Measurements from ENCODE around the gene USP5.
"Not testable (repeated sequence)": the region's sequence is repeated elsewhere in the genome, so short reads cannot be mapped to it uniquely, and the experiment has no call there.

Gene USP5

GRCh38 chr12:6858799-6859198 is 6.8 kb downstream of the USP5 start:
- TF ChIP-seq, protein P1, sequence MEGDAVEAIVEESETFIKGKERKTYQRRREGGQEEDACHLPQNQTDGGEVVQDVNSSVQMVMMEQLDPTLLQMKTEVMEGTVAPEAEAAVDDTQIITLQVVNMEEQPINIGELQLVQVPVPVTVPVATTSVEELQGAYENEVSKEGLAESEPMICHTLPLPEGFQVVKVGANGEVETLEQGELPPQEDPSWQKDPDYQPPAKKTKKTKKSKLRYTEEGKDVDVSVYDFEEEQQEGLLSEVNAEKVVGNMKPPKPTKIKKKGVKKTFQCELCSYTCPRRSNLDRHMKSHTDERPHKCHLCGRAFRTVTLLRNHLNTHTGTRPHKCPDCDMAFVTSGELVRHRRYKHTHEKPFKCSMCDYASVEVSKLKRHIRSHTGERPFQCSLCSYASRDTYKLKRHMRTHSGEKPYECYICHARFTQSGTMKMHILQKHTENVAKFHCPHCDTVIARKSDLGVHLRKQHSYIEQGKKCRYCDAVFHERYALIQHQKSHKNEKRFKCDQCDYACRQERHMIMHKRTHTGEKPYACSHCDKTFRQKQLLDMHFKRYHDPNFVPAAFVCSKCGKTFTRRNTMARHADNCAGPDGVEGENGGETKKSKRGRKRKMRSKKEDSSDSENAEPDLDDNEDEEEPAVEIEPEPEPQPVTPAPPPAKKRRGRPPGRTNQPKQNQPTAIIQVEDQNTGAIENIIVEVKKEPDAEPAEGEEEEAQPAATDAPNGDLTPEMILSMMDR (IDR thresholded peaks at IDR 0.05; ENCODE audit: insufficient read depth, low read depth, low read length, missing control alignments): no peak
- DNase-seq (ENCODE audit: low read depth): no peak
- no peak overlapping the region for H3K4me3 ChIP-seq (ENCODE audit: low read depth, low read length)

- no peak overlapping the region for H3K4me3 ChIP-seq (ENCODE audit: low read depth, low read length)
- no peak for DNase-seq (ENCODE audit: low read depth)
- TF ChIP-seq, protein P1 (IDR thresholded peaks at IDR 0.05; ENCODE audit: insufficient read depth, low read depth, low read length, missing control alignments): no peak
Measured at GRCh38 chr12:6860116-6860515, 8.2 kb downstream of the USP5 start.

- TF ChIP-seq, protein P1 (IDR thresholded peaks at IDR 0.05; ENCODE audit: insufficient read depth, low read depth, low read length, missing control alignments): no peak
Measured at GRCh38 chr12:6860942-6861341, 9.0 kb downstream of the USP5 start.

GRCh38 chr12:6861391-6861790 is 9.4 kb downstream of the USP5 start:
- TF ChIP-seq, protein P1 (IDR thresholded peaks at IDR 0.05; ENCODE audit: insufficient read depth, low read depth, low read length, missing control alignments): no peak
- no peak for DNase-seq (ENCODE audit: low read depth)
- H3K4me3 ChIP-seq (ENCODE audit: low read depth, low read length): no peak overlapping the region

More at GRCh38 chr12:6860942-6861341, 9.0 kb downstream of the USP5 start:
- no peak overlapping the region for H3K4me3 ChIP-seq (ENCODE audit: low read depth, low read length)
- no peak for DNase-seq (ENCODE audit: low read depth)

GRCh38 chr12:6863033-6863432 is 11.1 kb downstream of the USP5 start:
- TF ChIP-seq, protein P1 (IDR thresholded peaks at IDR 0.05; ENCODE audit: insufficient read depth, low read depth, low read length, missing control alignments): no peak
- DNase-seq (ENCODE audit: low read depth): no peak
- no peak overlapping the region for H3K4me3 ChIP-seq (ENCODE audit: low read depth, low read length)

DNA sequence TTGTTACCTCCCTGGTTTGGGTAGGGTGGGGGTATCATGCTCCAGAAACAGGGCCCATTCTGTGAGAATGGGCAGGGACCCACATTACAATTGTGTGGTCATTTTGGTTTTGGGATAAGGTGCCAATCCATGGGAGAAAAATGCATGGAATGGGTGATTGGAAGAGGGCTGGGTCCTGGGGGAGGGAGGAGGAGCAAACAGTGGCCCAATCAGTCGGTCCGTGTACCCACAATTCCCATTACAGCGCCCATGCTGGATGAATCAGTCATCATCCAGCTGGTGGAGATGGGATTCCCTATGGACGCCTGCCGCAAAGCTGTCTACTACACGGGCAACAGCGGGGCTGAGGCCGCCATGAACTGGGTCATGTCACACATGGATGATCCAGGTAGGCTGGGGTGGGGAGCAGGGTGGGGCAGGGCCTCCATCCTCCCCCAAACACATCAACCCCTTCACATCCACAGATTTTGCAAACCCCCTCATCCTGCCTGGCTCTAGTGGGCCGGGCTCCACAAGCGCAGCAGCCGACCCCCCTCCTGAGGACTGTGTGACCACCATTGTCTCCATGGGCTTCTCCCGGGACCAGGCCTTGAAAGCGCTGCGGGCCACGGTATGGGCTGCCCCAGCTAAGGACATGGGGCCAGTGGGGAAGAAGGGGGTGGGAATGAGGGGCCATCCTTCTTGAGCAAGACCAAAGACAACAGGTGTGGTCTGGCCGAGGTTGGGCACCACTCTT is 11.8 kb downstream of the USP5 start:
- no peak overlapping the region for H3K4me3 ChIP-seq (ENCODE audit: low read depth, low read length)
- TF ChIP-seq, protein P1 (IDR thresholded peaks at IDR 0.05; ENCODE audit: insufficient read depth, low read depth, low read length, missing control alignments): no peak
- no peak for DNase-seq (ENCODE audit: low read depth)

DNA sequence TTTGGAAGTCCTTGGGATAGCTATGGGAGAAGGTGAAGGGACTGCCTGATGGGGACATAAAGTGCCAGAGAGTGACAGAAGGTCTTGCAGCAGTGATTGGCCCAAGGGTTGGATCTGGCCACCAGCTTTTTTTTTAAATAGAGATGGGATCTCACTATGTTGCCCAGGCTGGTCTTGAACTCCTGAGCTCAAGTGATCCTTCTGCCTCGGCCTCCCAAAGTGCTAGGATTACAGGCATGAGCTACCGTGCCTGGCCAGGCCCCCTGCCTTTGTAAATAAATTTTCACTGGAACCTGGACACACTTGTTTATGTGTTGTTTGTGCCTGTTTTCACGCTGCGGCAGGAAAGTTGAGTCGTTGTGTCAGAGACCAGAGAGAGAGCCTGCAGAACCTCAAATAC is 13.4 kb downstream of the USP5 start:
- not testable (repeated sequence) for H3K4me3 ChIP-seq (ENCODE audit: low read depth, low read length); DNase-seq (ENCODE audit: low read depth)

Data from GM12865 (cell line).